GM04504 (cell line): ENCODE results near the gene PLEKHG5.

Experiments used
- DNase-seq: peaks from one replicate; pipeline ENCODE4 v3.0.0-alpha.2; 2012; ENCODE audit warnings: low read depth

The PLEKHG5 gene

DNA sequence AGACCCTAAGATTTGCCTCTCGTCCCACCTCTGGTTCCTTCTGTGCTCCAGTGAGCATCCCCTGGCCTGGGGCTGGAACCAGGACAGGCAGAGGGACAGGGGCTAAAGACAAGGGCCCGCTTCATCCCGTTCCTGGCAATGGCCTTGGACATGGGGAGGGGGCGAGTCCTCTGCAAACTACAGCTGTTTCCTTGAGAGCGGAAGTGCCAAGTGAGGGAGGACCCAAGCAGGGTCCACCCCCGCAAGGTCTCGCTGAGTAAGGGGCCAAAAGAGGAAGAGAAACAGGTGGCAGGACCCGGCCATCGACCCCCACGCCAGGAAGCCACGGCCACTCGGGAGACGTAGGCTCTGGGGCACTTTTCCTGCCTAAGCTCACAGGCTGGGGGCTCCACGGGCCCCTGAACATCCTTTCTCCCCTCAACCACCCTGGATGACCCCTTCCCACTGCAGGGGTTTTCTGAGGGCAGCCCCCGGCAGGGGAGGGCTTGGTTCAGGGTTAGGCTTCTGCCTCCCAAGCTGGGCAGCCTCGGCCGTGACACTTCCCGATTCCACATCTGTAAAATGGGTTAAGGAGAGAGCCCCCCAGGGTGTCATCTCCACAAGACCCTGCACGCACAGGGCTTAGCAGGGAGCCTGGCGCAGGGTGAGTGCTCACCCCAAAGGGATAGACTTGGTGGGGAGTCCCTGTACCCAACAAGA, 17.9 kb upstream of the PLEKHG5 start:
- no peak for DNase-seq

- no peak for DNase-seq
Measured at GRCh38 chr1:6508816-6509189, 17.3 kb upstream of the PLEKHG5 start.

GRCh38 chr1:6508154-6508815, 16.8 kb upstream of the PLEKHG5 start:
- no peak for DNase-seq

GRCh38 chr1:6507461-6507911, 16.0 kb upstream of the PLEKHG5 start:
- no peak for DNase-seq

DNA sequence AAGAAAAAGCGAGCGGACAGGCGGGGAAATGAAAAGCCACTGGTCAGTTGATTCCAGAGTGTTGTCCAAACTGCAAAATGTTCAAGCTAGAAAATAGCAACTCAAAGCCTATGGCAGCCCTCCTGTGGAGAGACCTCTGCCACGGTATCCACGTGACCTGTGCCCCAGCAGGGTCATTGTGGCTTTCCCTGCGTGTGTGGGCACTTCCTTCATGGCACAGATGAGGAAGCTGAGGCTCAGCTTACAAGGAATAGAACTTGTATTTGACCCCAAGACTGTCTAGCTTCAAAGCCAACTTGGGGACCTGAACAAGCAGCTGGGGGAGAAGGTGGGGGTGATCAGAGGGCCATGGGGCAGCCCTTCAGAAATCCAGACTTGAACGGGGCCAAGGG, 15.6 kb upstream of the PLEKHG5 start:
- DNase-seq = no peak

- DNase-seq = no peak
Measured at GRCh38 chr1:6506210-6507036, 15.0 kb upstream of the PLEKHG5 start.

DNA sequence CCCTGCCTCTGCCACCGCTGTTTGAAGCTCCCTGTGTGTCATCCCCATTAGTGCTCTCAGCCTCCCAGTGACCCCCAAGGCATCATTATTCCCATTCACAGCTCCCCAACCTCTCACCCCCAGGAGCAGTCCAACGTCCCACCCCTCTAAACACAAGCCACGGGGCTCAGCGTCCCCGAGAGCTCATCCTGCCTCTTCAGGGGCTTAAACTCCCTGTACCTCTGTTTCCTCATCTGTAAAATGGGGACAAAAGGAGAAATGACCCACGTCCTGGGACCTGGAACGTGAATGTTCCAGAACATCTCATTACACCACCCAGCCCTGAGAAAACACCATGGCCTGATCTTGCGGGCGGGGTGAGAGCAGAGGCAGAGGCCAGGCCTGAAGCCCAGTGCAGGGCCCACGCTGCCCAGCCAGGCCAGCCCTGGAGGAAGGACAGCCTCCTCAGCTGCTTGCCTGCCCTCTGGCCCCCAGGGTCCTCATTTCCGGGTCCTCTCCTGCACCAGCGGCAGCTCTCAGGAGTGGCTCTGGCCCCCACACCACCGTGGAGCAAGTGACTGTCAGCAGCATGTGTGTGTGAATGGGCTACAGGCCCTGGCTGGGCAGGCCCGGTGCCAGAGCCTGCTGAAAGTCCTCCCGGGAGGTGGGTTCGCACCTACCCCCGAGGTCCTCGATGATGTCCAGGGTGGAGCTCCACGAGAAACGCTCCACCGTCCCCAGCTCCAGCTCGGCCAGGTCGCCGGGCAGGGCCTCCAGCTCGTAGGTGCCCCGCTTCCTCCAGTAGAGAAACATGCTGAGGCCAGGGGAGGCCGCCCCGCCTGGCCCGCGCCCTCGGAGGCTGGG, 14.1 kb upstream of the PLEKHG5 start:
- DNase-seq = no peak

GRCh38 chr1:6504887-6505286, 13.4 kb upstream of the PLEKHG5 start:
- DNase-seq = no peak

DNA sequence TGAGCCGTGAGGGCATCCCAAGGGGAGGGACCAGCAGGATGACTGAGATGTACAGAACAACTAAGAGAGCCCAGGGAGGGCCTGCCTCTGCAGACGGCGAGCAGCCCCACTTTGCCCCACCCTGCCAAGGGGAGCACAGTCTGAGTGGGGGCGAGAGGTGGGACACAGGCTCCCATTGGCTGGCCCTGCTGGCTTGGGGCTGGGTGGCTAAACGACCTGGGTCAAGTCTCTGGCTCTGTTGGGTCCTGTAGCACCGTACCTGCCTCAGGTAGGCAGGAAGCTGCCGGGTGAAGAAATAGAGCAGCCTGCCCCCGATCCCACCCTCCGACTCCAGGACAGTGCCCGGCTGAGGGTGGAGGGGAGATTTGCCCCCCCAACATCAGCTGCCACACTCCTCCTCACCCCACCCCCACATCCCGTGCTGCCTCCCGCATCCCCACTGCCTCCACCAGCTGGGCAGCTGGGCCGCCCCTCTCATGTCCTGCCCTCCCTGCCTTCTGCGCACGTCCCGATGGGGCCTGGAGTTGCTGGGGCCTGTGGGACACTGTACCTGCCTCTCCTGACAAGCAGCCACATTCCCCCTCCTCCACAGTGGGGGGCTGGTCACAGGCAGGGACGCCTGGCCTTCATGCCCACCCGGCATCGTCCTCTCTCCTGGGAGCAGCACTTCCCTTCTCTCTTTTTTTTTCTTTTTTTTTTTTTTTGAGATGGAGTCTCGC, 12.6 kb upstream of the PLEKHG5 start:
- DNase-seq = no peak

DNA sequence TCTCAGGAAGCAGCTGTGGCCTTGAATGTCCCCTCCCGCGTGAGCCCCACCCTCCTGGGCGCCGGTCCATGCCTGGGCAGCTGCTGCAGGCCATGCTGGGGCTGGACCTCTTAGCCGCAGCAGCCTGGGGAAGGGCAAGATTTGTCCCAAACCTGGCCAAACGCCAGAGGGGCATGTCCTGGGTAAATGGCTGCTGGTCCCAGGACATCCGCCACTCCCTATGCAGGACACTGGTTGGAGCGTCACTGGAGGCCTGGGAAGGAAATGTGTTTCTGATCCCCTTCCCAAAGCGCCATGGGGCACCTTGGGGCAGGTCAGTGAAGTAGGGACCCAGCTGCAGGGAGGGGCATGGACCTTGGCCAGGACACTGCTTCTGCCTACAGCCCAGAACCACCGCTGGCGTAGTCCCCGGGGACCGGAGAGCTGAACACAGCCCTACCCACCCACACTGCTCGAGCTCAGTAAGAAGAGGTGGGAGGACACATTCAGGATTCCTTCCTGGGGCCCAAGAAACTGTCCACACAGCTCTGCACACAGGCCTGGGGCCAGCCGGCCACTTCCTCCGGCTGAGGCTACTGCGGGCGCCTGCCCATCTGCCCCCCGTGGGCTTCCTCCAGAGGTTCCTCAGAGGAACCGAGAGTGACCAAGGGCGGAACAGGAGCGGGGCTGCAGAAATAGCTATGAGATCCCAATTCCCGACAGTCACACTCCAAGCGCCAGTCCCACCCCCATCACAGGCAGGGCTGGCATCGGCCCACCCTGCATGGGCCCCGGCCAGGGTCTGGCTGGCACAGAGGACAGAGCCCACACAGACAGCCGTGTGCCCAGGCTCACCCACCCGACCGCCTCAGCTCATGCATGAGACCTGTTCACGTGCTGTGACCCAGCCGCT, 10.8 kb upstream of the PLEKHG5 start:
- no peak for DNase-seq

- no peak for DNase-seq
Measured at GRCh38 chr1:6501279-6501813, 9.9 kb upstream of the PLEKHG5 start.

GRCh38 chr1:6500544-6501278, 9.2 kb upstream of the PLEKHG5 start:
- no peak for DNase-seq

DNA sequence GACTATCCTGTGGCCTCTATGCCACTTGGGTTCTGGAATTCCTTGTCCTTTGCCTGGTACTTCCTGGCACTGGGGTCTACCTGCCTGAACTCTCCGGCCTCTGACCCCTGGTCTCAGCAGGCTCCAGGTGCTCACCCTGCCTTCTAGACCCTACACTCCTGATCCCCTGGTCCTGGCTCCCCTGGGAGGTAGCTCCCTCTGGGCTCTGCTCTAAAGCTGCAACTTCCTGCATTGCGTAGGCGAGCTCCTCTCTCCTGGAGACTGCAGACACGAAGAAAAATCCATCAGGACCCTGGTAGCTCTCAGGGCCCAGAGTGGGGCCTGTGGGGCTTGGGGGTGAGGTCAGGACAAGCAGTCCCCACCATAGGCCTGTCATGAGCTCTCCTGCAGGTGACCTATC, 7.8 kb upstream of the PLEKHG5 start:
- DNase-seq = no peak

DNA sequence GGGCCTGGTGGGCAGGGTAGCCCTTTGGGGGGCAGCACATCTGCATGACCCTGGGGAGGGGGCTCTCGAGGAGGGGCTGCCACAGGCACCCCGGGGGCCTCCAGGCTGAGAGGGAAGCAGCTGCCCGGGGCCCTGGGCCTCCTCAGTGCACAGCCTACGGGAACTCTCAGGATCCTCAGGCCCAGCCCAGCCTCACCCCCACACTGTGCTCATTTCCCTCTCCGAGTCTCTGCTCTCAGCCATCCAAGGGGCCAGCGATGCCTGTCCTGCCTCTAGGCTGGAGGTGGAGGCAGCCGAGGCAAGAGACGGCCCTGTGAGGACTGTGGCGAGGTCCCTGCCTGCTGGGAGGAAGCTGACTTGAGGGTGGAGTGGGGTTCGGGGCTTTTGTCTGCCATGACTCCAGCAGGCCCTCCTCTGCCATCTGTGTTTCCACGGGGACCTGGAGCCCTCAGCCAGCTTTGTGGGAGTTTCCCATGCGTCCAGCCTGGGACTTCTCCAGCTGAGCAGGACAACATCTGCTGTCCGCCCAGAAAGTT, 7.2 kb upstream of the PLEKHG5 start:
- no peak for DNase-seq

DNA sequence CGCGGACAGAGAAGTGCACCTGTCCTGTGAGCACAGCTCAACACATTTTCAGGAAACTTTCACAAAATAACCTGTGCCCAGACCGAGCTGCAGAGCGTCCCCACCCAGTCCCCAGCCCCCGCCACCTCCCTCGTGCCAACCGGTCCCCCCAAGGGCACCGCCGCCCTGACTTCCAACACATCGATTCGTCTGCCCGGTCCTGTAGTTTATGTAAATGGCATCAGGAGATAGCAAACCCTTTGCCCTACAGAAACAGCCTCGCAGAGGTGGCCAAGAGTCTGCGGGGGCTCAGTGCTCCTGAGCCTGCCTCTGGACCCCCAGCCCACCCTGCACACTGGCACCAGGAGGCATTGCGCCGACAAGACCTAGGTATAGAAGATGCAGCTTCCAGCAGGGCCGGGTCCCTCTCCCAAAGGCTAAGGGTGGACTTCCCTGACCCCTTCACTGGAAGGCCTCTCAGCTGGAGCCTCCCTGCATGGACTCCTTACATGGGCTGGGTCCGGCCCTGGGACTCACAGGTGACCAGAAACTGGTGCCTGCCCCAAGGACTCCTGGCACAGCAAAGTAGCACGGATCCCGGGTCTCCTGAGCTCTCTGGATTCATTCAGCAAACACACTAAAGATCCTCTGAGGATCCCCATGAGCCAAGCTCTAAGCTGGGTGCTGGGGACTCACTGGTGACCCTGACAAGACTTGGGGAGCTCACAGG, 6.6 kb upstream of the PLEKHG5 start:
- no peak for DNase-seq

DNA sequence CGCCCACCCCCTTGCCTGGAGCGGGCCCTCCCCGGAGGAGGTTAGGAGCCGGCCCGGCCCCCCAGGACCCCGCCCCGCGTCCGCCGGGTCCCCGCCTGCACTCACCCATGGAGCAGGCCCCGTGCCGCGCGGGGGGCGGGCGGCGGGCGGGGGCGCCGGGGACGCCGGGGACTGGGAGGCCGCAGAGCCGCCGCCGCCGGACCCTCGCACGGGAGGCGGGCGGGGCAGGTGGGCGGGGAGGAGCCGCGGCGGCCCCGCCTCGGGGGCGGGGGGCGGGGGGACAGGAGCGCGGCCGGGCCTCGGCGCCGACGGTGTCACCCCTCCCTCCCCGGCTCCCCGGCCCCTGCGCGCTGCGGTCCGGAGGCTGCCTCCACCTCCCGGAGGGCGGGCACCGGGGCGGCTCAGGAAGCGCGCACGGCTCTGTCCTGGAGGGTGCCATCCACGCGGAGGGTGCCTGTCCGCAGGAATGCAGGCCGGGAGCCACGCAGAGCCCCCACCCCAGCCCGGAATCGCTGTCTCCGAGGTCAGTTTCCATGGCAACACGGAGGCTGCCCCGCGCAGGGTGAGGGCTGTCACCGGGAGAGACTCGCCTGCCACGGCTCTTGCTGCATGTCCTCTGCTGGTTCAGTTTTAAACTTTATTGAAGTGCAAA, 5.9 kb upstream of the PLEKHG5 start:
- no peak for DNase-seq

GRCh38 chr1:6496890-6497214, 5.4 kb upstream of the PLEKHG5 start:
- no peak for DNase-seq

GRCh38 chr1:6496365-6496721, 4.9 kb upstream of the PLEKHG5 start:
- no peak for DNase-seq
